CD4-positive, alpha-beta T cell treated with Interleukin-4 for 1 hour (primary cell): ENCODE data around the gene RAB24.
"Not testable (repeated sequence)": the region's sequence is repeated elsewhere in the genome, so short reads cannot be mapped to it uniquely, and the experiment has no call there.

Source experiments
- DNase-seq, 2 donors: peaks; one replicate each; pipeline ENCODE4 v3.0.0-alpha.2; 2020 to 2022

The RAB24 gene

GRCh38 chr5:177291735-177292134 lies 11.8 kb downstream of the RAB24 start:
- no peak for DNase-seq

- no peak for DNase-seq
These were observed 12.5 kb downstream of the RAB24 start for GRCh38 chr5:177290816-177291596.

GRCh38 chr5:177288191-177288590 lies 15.3 kb downstream of the RAB24 start:
- DNase-seq = no peak

GRCh38 chr5:177276886-177277285 lies 26.6 kb downstream of the RAB24 start:
- DNase-seq = no peak

- DNase-seq = no peak
These were observed 27.6 kb downstream of the RAB24 start for GRCh38 chr5:177275883-177276282.

GRCh38 chr5:177271113-177271512 lies 32.4 kb downstream of the RAB24 start:
- no peak for DNase-seq

GRCh38 chr5:177270653-177271052 lies 32.9 kb downstream of the RAB24 start:
- no peak for DNase-seq

GRCh38 chr5:177269976-177270375 lies 33.5 kb downstream of the RAB24 start:
- no peak for DNase-seq

- DNase-seq = no peak
These were observed 34.2 kb downstream of the RAB24 start for GRCh38 chr5:177269232-177269895.

GRCh38 chr5:177265395-177265794 lies 38.1 kb downstream of the RAB24 start:
- no peak for DNase-seq

GRCh38 chr5:177264178-177264577 lies 39.3 kb downstream of the RAB24 start:
- DNase-seq = no peak

GRCh38 chr5:177261510-177261909 lies 42.0 kb downstream of the RAB24 start:
- DNase-seq = no peak

- DNase-seq = no peak
These were observed 42.6 kb downstream of the RAB24 start for GRCh38 chr5:177260961-177261360.

GRCh38 chr5:177258711-177259110 lies 44.8 kb downstream of the RAB24 start:
- DNase-seq = not testable (repeated sequence)

- DNase-seq = no peak
These were observed 47.2 kb downstream of the RAB24 start for GRCh38 chr5:177256296-177256695.

GRCh38 chr5:177253252-177253651 lies 50.3 kb downstream of the RAB24 start:
- no peak for DNase-seq
